Measurements from ENCODE around the gene TAF1D. TPM values are rescaled to one million over a fixed set of nuclear protein-coding genes. Genes with fewer than 3 reads are reported as not detected.
A peak's percentile ranks its signal among the peaks of the same experiment; 100 is the strongest.

TAF1D gene
- total RNA-seq, 1 experiment from 2014 or later, result 158 TPM

DNA sequence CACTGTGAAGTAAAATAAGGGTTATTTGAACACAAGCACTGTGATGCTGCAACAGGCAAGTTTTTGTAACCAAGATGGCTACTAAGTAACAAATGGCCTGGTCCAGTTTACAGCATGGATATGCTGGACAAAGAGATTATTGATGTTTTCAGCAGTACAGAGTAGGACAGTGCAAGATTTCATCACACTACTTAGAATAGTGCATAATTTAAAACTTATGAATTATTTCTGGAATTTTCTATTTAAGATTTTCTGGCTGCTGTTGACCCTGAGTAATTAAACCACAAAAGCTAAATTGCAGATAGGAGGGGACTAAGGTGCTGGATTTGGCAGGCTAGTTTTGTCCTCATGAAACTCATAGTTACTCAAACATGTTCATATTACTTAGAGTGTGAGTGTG is 46.7 kb downstream of the TAF1D start:
- Histone ChIP-seq H4K20me1 (ENCODE audit: insufficient read depth) (no peaks in the 10 kb centered on the region), H3K27me3 (ENCODE audit: insufficient read depth, low read depth) (no peaks in the 10 kb centered on the region), H3K27ac (no peak overlapping the region), H3K4me1 (replicated peaks; ENCODE audit: insufficient read depth) (no peaks in the 10 kb centered on the region), H3F3A (ENCODE audit: insufficient read depth, low read depth) (no peaks in the 10 kb centered on the region), H3K9me3 (ENCODE audit: insufficient read depth, low read depth) (no peaks in the 10 kb centered on the region), H3K4me3 (no peak overlapping the region), H3K4me2 (no peak overlapping the region), H3K9me2 (ENCODE audit: insufficient read depth) (no peaks in the 10 kb centered on the region), H2AFZ (no peak overlapping the region), H3K36me3 (ENCODE audit: low read depth) (peaks cover 61% of the 10 kb centered on the region), H3K79me2 (ENCODE audit: low read depth) (no peaks in the 10 kb centered on the region)
- TF ChIP-seq, protein P1, sequence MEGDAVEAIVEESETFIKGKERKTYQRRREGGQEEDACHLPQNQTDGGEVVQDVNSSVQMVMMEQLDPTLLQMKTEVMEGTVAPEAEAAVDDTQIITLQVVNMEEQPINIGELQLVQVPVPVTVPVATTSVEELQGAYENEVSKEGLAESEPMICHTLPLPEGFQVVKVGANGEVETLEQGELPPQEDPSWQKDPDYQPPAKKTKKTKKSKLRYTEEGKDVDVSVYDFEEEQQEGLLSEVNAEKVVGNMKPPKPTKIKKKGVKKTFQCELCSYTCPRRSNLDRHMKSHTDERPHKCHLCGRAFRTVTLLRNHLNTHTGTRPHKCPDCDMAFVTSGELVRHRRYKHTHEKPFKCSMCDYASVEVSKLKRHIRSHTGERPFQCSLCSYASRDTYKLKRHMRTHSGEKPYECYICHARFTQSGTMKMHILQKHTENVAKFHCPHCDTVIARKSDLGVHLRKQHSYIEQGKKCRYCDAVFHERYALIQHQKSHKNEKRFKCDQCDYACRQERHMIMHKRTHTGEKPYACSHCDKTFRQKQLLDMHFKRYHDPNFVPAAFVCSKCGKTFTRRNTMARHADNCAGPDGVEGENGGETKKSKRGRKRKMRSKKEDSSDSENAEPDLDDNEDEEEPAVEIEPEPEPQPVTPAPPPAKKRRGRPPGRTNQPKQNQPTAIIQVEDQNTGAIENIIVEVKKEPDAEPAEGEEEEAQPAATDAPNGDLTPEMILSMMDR (conservative IDR thresholded peaks at IDR 0.05), result no peak
- TF ChIP-seq EZH2 (IDR thresholded peaks at IDR 0.05; ENCODE audit: low read depth), result no peak
- BruUV-seq (replicated peaks), result no TSS peak
- DNase-seq, result no peak
- intact Hi-C loops (cut with micrococcal nuclease; ENCODE audit: unreplicated experiment), result loop anchor here (10.0 kb wide), 1 partner anchor 100 kb away; no protein-coding TSS in a partner anchor
- CTCF ChIA-PET, result no interaction called here
- POLR2A ChIA-PET (ENCODE audit: unreplicated experiment), result no interaction called here

DNA sequence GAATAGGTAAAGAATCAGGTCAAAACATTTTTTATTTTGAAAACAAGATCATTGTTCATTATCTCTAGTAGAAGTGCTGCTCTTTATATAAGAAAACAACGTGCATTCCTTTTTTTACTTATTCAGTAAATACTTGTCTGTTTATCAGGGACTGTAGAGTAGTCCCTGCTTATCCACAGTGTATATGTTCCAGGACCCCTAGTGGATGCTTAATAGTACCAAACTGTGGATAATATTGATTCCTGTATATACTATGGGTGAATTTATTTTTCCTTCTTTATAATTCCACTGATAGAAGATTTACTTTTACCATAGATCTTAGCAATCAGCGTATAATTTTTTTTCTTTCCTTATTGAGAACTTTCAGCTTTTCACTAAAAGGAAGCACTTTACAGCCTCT is 47.2 kb downstream of the TAF1D start:
- no peaks in the 10 kb centered on the region for H3K9me3 ChIP-seq (ENCODE audit: insufficient read depth, low read depth)
- H3K4me1 ChIP-seq (replicated peaks; ENCODE audit: insufficient read depth), result no peaks in the 10 kb centered on the region
- H3K27ac ChIP-seq, result no peak overlapping the region
- H3K79me2 ChIP-seq (ENCODE audit: low read depth), result no peaks in the 10 kb centered on the region
- H3K9me2 ChIP-seq (ENCODE audit: insufficient read depth), result no peaks in the 10 kb centered on the region
- no peaks in the 10 kb centered on the region for H3F3A ChIP-seq (ENCODE audit: insufficient read depth, low read depth)
- no peak for DNase-seq
- TF ChIP-seq, protein P1 (conservative IDR thresholded peaks at IDR 0.05), result peak; percentile 32; the same call in 1 of the 2 replicates
- TF ChIP-seq EZH2 (IDR thresholded peaks at IDR 0.05; ENCODE audit: low read depth), result no peak
- H3K4me3 ChIP-seq, result no peak overlapping the region
- BruUV-seq (replicated peaks), result no TSS peak
- no peak overlapping the region for H3K4me2 ChIP-seq
- peaks cover 61% of the 10 kb centered on the region for H3K36me3 ChIP-seq (ENCODE audit: low read depth)
- no peaks in the 10 kb centered on the region for H4K20me1 ChIP-seq (ENCODE audit: insufficient read depth)
- intact Hi-C loops (cut with micrococcal nuclease; ENCODE audit: unreplicated experiment), result loop anchor here (10.0 kb wide), 1 partner anchor 101 kb away; no protein-coding TSS in a partner anchor
- CTCF ChIA-PET, result no interaction called here
- no peaks in the 10 kb centered on the region for H3K27me3 ChIP-seq (ENCODE audit: insufficient read depth, low read depth)
- POLR2A ChIA-PET (ENCODE audit: unreplicated experiment), result no interaction called here
- H2AFZ ChIP-seq, result no peak overlapping the region

DNA sequence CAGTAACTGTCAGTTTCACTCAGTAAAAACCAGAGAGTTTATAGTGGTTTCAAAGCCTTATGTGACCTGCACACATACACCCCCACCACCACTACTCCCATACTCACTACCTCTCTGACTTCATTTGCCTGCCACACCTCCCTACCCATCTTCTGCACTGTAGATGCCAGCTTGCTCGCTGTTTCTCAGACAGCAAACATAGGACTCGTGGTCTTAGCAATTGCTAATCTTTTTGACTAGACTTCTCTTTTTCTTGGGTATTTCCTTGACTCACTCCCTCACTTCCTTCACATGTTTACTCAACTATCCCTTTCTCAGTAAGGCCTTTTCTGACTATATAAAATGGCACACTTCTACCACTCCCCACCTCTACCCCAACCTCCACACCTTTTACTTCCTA is 52.1 kb downstream of the TAF1D start:
- ChIA-PET CTCF (no interaction called here), POLR2A (ENCODE audit: unreplicated experiment) (no interaction called here)
- no peaks in the 10 kb centered on the region for H3K79me2 ChIP-seq (ENCODE audit: low read depth)
- H3K36me3 ChIP-seq (ENCODE audit: low read depth), result peaks cover 52% of the 10 kb centered on the region
- H2AFZ ChIP-seq, result no peak overlapping the region
- TF ChIP-seq EZH2 (IDR thresholded peaks at IDR 0.05; ENCODE audit: low read depth), result no peak
- TF ChIP-seq, protein P1 (conservative IDR thresholded peaks at IDR 0.05), result no peak
- H3K27me3 ChIP-seq (ENCODE audit: insufficient read depth, low read depth), result no peaks in the 10 kb centered on the region
- no peaks in the 10 kb centered on the region for H3K9me2 ChIP-seq (ENCODE audit: insufficient read depth)
- no peaks in the 10 kb centered on the region for H3K4me1 ChIP-seq (replicated peaks; ENCODE audit: insufficient read depth)
- no TSS peak for BruUV-seq (replicated peaks)
- no peaks in the 10 kb centered on the region for H3F3A ChIP-seq (ENCODE audit: insufficient read depth, low read depth)
- H3K9me3 ChIP-seq (ENCODE audit: insufficient read depth, low read depth), result no peaks in the 10 kb centered on the region
- no peak overlapping the region for H3K4me2 ChIP-seq
- no peaks in the 10 kb centered on the region for H4K20me1 ChIP-seq (ENCODE audit: insufficient read depth)
- no peak overlapping the region for H3K27ac ChIP-seq
- intact Hi-C loops (cut with micrococcal nuclease; ENCODE audit: unreplicated experiment), result no loop called here
- DNase-seq, result no peak
- H3K4me3 ChIP-seq, result no peak overlapping the region

Measured in PC-9 (cell line).